ENCODE measurements around the gene PCSK4. TPM values are rescaled to one million over a fixed set of nuclear protein-coding genes. Genes with fewer than 3 reads are reported as not detected.

Gene PCSK4
- total RNA-seq, 5 donors from 2014 or later (not counting 1 experiment from before 2014, with no cell fraction given) = 5.2 to 9.8 (median 5.6) TPM

GRCh38 chr19:1518471-1518870 lies 28.3 kb upstream of the PCSK4 start:
- Histone ChIP-seq H3K4me1 (ENCODE audit: control insufficient read depth in 1 of 2, extremely low read depth in 1 of 2, insufficient read depth in 2 of 2, low read length in 2 of 2) (peaks cover 0 to 9% of the 10 kb centered on the region in 2 experiments), H3K27ac (ENCODE audit: low read length) (no peak overlapping the region), H3K9me3 (no peaks in the 10 kb centered on the region), H3K27me3 (replicated peaks in 1 of 2; ENCODE audit: control insufficient read depth in 2 of 2, extremely low read depth in 1 of 2, insufficient read depth in 2 of 2, low read length in 1 of 2) (peaks cover 0 to 62% of the 10 kb centered on the region in 2 experiments), H3K4me3 (ENCODE audit: control insufficient read depth in 1 of 2, extremely low read depth in 1 of 2, low read length in 1 of 2) (no peak overlapping the region), H3K36me3 (ENCODE audit: control insufficient read depth in 2 of 2, extremely low read depth in 1 of 2, insufficient read depth in 1 of 2, low read length in 1 of 2) (no peaks in the 10 kb centered on the region)
- CTCF ChIA-PET = no interaction called here
- H3K27ac Mint-ChIP-seq = no peak overlapping the region
- no peaks in the 10 kb centered on the region for H3K9me3 Mint-ChIP-seq
- POLR2A ChIA-PET = no interaction called here
- H3K27me3 Mint-ChIP-seq = peaks cover 7 to 16% of the 10 kb centered on the region in 2 donors
- H3K4me1 Mint-ChIP-seq = peaks cover 0 to 2% (median 0%) of the 10 kb centered on the region in 3 donors
- ATAC-seq (replicated peaks in 1 of 4) (no peak), DNase-seq (no peak)
- H3K4me3 Mint-ChIP-seq = no peak overlapping the region
- 89% methylated on average over 3 of the region's 4 CpGs for WGBS (ENCODE audit: insufficient coverage)
- H3K36me3 Mint-ChIP-seq = no peaks in the 10 kb centered on the region

- H3K4me1 ChIP-seq (ENCODE audit: control insufficient read depth in 1 of 2, extremely low read depth in 1 of 2, insufficient read depth in 2 of 2, low read length in 2 of 2) = peaks cover 0 to 26% of the 10 kb centered on the region in 2 experiments
- Mint-ChIP-seq H3K27me3 (peaks cover 0 to 5% of the 10 kb centered on the region in 2 donors), H3K9me3 (no peaks in the 10 kb centered on the region), H3K36me3 (no peaks in the 10 kb centered on the region), H3K4me1 (peaks cover 0 to 8% (median 5%) of the 10 kb centered on the region in 3 donors), H3K27ac (no peak overlapping the region), H3K4me3 (no peak overlapping the region)
- ATAC-seq (replicated peaks in 1 of 4) (no peak), DNase-seq (no peak)
- H3K9me3 ChIP-seq = no peaks in the 10 kb centered on the region
- no peak overlapping the region for H3K4me3 ChIP-seq (ENCODE audit: control insufficient read depth in 1 of 2, extremely low read depth in 1 of 2, low read length in 1 of 2)
- peaks cover 0 to 57% of the 10 kb centered on the region in 2 experiments for H3K27me3 ChIP-seq (replicated peaks in 1 of 2; ENCODE audit: control insufficient read depth in 2 of 2, extremely low read depth in 1 of 2, insufficient read depth in 2 of 2, low read length in 1 of 2)
- H3K27ac ChIP-seq (ENCODE audit: low read length) = no peak overlapping the region
- 86% methylated on average over 5 of the region's 8 CpGs for WGBS (ENCODE audit: insufficient coverage)
- ChIA-PET POLR2A (no interaction called here), CTCF (no interaction called here)
- no peaks in the 10 kb centered on the region for H3K36me3 ChIP-seq (ENCODE audit: control insufficient read depth in 2 of 2, extremely low read depth in 1 of 2, insufficient read depth in 1 of 2, low read length in 1 of 2)
These were observed 26.2 kb upstream of the PCSK4 start for GRCh38 chr19:1516395-1516753.

GRCh38 chr19:1514986-1515721 lies 25.0 kb upstream of the PCSK4 start:
- 90% methylated on average over 3 of the region's 14 CpGs for WGBS (ENCODE audit: insufficient coverage)
- H3K4me3 Mint-ChIP-seq = no peak overlapping the region
- no peaks in the 10 kb centered on the region for H3K36me3 ChIP-seq (ENCODE audit: control insufficient read depth in 2 of 2, extremely low read depth in 1 of 2, insufficient read depth in 1 of 2, low read length in 1 of 2)
- H3K27me3 Mint-ChIP-seq = peaks cover 0 to 5% of the 10 kb centered on the region in 2 donors
- H3K27me3 ChIP-seq (replicated peaks in 1 of 2; ENCODE audit: control insufficient read depth in 2 of 2, extremely low read depth in 1 of 2, insufficient read depth in 2 of 2, low read length in 1 of 2) = peaks cover 0 to 61% of the 10 kb centered on the region in 2 experiments
- CTCF ChIA-PET = interaction anchor here (0.6 kb wide), 3 partner anchors 78 to 888 kb away, joined by 3 read pairs; no protein-coding TSS in a partner anchor
- no peak overlapping the region for H3K4me3 ChIP-seq (ENCODE audit: control insufficient read depth in 1 of 2, extremely low read depth in 1 of 2, low read length in 1 of 2)
- ATAC-seq (replicated peaks in 1 of 4) (no peak), DNase-seq (no peak)
- no peaks in the 10 kb centered on the region for H3K9me3 Mint-ChIP-seq
- H3K36me3 Mint-ChIP-seq = no peaks in the 10 kb centered on the region
- peaks cover under 1 to 13% (median 5%) of the 10 kb centered on the region in 3 donors for H3K4me1 Mint-ChIP-seq
- no peak overlapping the region for H3K27ac ChIP-seq (ENCODE audit: low read length)
- no peak overlapping the region for H3K27ac Mint-ChIP-seq
- no peaks in the 10 kb centered on the region for H3K9me3 ChIP-seq
- peaks cover 0 to 30% of the 10 kb centered on the region in 2 experiments for H3K4me1 ChIP-seq (ENCODE audit: control insufficient read depth in 1 of 2, extremely low read depth in 1 of 2, insufficient read depth in 2 of 2, low read length in 2 of 2)
- POLR2A ChIA-PET = no interaction called here

GRCh38 chr19:1514295-1514661 lies 24.1 kb upstream of the PCSK4 start:
- no peaks in the 10 kb centered on the region for H3K36me3 Mint-ChIP-seq
- H3K9me3 ChIP-seq = no peaks in the 10 kb centered on the region
- H3K4me3 Mint-ChIP-seq = peak overlapping the region in 1 of 3 donors; percentile 52
- no peaks in the 10 kb centered on the region for H3K9me3 Mint-ChIP-seq
- H3K27ac ChIP-seq (ENCODE audit: low read length) = no peak overlapping the region
- ChIA-PET CTCF (interaction anchor here in 1 of 2 donors (0.6 kb wide), 2 partner anchors 79 to 729 kb away, joined by 3 read pairs; no protein-coding TSS in a partner anchor), POLR2A (no interaction called here)
- ATAC-seq (replicated peaks in 1 of 4) (no peak), DNase-seq (no peak)
- peaks cover 0 to 60% of the 10 kb centered on the region in 2 experiments for H3K27me3 ChIP-seq (replicated peaks in 1 of 2; ENCODE audit: control insufficient read depth in 2 of 2, extremely low read depth in 1 of 2, insufficient read depth in 2 of 2, low read length in 1 of 2)
- no peak overlapping the region for H3K4me3 ChIP-seq (ENCODE audit: control insufficient read depth in 1 of 2, extremely low read depth in 1 of 2, low read length in 1 of 2)
- H3K36me3 ChIP-seq (ENCODE audit: control insufficient read depth in 2 of 2, extremely low read depth in 1 of 2, insufficient read depth in 1 of 2, low read length in 1 of 2) = no peaks in the 10 kb centered on the region
- peaks cover 5 to 18% (median 5%) of the 10 kb centered on the region in 3 donors for H3K4me1 Mint-ChIP-seq
- no peak overlapping the region for H3K27ac Mint-ChIP-seq
- H3K27me3 Mint-ChIP-seq = peaks cover 0 to 7% of the 10 kb centered on the region in 2 donors
- H3K4me1 ChIP-seq (ENCODE audit: control insufficient read depth in 1 of 2, extremely low read depth in 1 of 2, insufficient read depth in 2 of 2, low read length in 2 of 2) = peaks cover 0 to 30% of the 10 kb centered on the region in 2 experiments
- WGBS (ENCODE audit: insufficient coverage) = 84% methylated on average over 4 of the region's 10 CpGs

- Mint-ChIP-seq H3K4me3 (peak overlapping the region in 1 of 3 donors; percentile 52), H3K36me3 (no peaks in the 10 kb centered on the region), H3K9me3 (no peaks in the 10 kb centered on the region), H3K27ac (no peak overlapping the region), H3K27me3 (peaks cover 0 to 5% of the 10 kb centered on the region in 2 donors), H3K4me1 (peaks cover 5 to 19% (median 8%) of the 10 kb centered on the region in 3 donors)
- Histone ChIP-seq H3K9me3 (no peaks in the 10 kb centered on the region), H3K4me1 (ENCODE audit: control insufficient read depth in 1 of 2, extremely low read depth in 1 of 2, insufficient read depth in 2 of 2, low read length in 2 of 2) (peaks cover 0 to 30% of the 10 kb centered on the region in 2 experiments), H3K4me3 (ENCODE audit: control insufficient read depth in 1 of 2, extremely low read depth in 1 of 2, low read length in 1 of 2) (peak overlapping the region; percentile 10 to 20), H3K27me3 (replicated peaks in 1 of 2; ENCODE audit: control insufficient read depth in 2 of 2, extremely low read depth in 1 of 2, insufficient read depth in 2 of 2, low read length in 1 of 2) (peaks cover 0 to 60% of the 10 kb centered on the region in 2 experiments), H3K36me3 (ENCODE audit: control insufficient read depth in 2 of 2, extremely low read depth in 1 of 2, insufficient read depth in 1 of 2, low read length in 1 of 2) (no peaks in the 10 kb centered on the region), H3K27ac (ENCODE audit: low read length) (no peak overlapping the region)
- ATAC-seq (replicated peaks in 1 of 4) (peak; percentile 33 to 67 (median 40)), DNase-seq (peak in 34 of 35 experiments; percentile 38 to 79 (median 54))
- ChIA-PET POLR2A (no interaction called here), CTCF (interaction anchor here in 1 of 2 donors (0.6 kb wide), 1 partner anchor 728 kb away, joined by 3 read pairs; no protein-coding TSS in a partner anchor)
- 8% methylated on average over 40 of the region's 52 CpGs for WGBS (ENCODE audit: insufficient coverage)
These were observed 23.5 kb upstream of the PCSK4 start for GRCh38 chr19:1513499-1514294.
